Inflammatory macrophage treated with lipopolysaccharide for 1 hour (primary cell): ENCODE measurements around the gene EXOG.

ENCODE experiments used
- DNase-seq, 2 donors: peaks; one replicate each; pipeline ENCODE4 v3.0.0-alpha.2; 2020 to 2022

EXOG gene

GRCh38 chr3:38549082-38549481 lies 52.9 kb downstream of the EXOG start:
- no peak for DNase-seq

DNA sequence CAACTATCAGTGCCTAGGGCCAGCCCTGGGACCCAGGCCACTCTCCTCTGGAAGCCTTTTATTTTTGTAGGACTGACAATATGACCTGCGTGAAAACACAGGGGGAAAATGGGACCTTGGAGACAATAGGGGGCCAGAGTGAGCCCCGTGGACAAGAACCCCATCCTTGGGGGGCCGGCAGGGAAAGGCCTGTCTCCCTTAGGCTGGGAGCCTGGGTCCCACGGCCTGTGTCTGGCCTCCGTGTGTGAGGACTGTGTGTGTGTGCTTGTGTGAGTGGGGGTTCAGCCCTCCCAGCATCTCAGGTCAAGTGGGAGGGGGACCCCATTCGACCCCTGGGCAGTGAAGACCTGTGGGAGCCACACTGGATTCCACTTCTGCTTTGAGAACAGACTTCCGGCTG lies 53.3 kb downstream of the EXOG start:
- no peak for DNase-seq

DNA sequence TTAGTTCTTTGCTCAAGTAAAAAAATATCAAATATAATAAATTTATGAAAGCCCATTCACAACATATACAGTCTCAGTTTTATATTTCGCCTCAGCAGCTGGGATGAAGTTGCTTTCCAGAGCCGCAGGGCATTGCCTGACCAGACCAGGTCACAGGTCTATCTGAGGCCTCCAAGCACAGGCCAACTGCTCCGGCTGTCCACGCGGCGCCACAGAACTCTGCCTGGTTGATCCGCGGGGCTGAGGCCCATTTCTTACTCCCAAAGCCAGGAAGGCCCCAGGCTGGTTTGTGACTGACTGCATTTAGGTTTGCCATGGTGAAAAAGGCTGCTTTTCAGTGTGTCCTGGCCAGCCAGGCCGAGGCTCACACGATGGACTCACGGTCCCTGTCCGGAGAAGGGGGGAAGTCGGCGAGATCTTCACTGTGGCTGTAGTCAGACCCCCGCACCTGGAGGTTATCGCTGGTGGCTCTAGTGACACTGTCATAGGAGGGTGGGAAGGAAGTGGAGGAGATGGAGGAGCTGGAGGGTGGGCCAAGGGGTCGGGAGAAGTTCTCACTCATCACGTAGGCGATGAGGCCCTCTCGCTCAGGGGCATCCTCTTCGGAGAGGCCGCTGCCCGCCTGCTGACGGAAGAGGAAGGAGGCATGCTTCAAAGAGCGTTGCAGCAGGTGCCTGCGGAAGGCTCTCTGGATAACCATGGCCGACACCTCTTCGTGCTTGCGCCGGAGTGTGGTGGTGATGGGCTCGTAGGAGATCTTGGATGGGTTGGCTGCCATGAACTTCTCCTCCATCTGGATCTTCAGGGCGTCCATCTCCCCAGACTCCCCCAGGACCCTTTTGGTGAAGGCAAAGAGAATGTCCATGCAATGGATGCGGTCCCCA lies 54.1 kb downstream of the EXOG start:
- DNase-seq, result no peak

DNA sequence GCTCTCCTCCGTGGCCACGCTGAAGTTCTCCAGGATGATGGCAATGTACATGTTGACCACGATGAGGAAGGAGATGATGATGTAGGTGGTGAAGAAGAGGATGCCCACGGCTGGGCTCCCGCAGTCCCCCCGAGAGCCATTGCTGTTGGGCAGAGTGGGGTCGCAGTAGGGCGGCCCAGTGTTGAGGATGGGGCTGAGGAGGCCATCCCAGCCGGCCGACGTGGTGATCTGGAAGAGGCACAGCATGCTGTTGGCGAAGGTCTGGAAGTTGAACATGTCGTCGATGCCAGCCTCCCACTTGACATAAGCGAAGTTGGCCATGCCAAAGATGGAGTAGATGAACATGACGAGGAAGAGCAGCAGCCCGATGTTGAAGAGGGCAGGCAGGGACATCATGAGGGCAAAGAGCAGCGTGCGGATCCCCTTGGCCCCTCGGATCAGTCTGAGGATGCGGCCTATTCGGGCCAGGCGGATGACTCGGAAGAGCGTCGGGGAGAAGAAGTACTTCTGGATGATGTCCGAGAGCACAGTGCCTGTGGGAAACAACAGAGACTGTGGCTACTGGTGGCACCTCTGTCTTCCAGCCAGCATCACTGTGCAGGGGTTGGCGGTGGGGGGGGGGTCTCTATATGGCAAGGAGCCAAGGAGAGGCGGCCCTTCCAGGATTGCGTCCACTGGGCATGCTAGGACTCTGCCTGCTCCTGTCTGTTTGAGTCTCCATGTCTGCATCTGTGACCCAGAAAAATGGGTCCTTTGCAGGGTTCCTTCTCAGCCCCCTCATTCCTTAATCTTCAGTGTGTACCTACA lies 55.1 kb downstream of the EXOG start:
- DNase-seq, result no peak

DNA sequence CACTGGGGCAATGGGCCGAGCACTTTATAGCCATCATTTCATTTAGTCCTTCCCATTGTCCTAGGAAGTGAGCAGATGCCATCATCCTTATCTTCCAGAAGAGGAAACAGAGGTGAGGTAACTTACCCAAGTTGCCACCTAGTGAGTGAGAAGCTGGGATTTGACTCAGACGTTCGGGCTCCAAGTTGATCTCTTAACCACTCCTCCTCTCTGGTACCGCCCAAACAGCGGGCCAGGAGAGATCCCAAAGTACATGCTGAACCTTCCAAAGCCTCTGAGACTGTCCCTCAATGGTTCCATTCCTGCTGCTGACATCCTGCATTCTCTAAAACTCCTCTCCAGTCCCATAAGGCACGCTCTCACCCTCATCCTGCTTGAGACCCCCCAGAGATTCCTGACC lies 56.2 kb downstream of the EXOG start:
- DNase-seq, result no peak

GRCh38 chr3:38553071-38553470 lies 56.9 kb downstream of the EXOG start:
- DNase-seq, result no peak

- no peak for DNase-seq
Observed at GRCh38 chr3:38554127-38554827, 58.1 kb downstream of the EXOG start.

DNA sequence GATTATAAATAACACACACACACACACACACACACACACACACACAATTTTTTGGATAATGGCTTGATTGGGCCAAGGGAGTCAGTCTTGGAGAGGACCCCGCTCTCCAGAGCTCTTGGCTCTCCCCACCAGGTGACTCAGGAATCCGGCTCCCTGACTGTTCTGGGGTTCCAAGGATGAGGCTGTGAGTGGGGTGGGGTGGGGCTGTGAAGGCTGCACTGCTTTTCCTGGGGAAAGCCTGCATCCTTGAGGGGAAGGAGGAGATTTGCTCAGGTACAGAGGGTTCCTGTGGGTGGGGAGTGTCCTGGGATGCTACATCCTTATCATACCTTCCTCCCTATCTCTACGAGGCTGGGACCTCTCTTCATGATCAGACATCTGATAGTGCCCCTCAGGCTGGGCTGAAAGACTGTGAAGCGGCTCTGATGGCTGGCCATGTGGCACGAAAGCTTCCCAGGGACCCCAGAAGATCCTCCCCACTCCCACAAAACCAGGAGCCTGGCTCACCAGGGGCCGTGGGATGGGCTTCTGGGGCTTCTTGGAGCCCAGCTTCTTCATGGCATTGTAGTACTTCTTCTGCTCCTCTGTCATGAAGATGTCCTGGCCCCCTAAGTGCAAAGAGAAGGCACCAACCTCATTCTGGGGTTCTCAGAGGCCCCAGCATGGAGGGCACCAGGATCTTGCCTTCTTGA lies 59.2 kb downstream of the EXOG start:
- DNase-seq, result no peak

DNA sequence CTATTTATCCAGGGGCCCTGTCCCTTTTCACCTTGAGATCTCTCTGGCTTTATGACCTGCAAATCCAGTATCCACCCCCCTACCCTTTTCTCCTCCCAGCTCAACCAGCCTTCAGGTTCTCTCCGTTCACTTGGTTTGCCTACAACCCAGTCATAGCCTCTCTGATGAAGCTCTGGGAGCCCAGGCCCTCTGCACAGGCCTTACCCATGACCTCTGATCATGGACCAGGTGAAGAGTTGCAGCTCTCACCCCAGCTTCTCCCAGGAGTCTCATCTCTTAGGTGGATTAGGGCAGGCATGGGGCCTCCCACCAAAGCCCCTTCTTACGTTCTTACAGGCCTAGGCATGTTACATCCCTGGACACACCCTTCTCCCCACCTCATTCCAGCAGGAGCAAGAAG lies 59.8 kb downstream of the EXOG start:
- no peak for DNase-seq

- no peak for DNase-seq
Observed at GRCh38 chr3:38556640-38557358, 60.7 kb downstream of the EXOG start.

- DNase-seq, result no peak
Observed at GRCh38 chr3:38558864-38559263, 62.7 kb downstream of the EXOG start.

GRCh38 chr3:38560284-38560683 lies 64.1 kb downstream of the EXOG start:
- DNase-seq, result no peak

GRCh38 chr3:38560996-38561717 lies 65.0 kb downstream of the EXOG start:
- no peak for DNase-seq

DNA sequence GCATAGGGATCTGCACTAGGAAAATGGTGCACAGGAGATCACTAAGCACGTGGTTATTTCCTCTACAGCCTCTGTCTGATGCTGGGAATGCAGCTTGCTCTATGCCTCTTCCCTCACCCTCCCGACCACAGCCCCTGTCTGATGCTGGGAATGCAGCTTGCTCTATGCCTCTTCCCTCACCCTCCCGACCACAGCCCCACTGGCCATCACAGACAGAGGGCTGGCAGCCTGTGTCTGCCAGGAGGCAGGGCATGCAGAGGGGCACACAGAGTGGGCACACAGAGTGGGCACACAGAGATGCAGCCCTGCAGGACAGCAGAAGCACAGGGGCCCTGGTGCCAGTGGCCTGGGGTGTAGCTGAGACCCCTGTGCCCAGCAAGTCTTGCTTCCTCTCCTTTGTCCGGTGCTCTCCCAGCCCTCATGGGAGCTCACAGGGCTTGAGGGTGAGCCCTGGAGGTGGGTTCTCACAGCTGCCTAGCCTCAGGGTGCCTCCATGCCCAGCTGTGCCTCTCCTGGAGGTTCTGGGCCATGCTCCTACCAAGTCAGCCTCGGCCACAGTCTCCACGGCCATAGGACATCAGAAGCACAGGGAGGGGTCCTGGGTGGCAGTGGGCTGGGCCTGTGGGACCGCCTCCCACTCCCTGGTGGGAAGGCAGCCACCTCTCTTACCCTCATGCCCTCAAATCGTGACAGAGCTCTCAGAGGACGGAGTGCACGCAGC lies 65.8 kb downstream of the EXOG start:
- no peak for DNase-seq

DNA sequence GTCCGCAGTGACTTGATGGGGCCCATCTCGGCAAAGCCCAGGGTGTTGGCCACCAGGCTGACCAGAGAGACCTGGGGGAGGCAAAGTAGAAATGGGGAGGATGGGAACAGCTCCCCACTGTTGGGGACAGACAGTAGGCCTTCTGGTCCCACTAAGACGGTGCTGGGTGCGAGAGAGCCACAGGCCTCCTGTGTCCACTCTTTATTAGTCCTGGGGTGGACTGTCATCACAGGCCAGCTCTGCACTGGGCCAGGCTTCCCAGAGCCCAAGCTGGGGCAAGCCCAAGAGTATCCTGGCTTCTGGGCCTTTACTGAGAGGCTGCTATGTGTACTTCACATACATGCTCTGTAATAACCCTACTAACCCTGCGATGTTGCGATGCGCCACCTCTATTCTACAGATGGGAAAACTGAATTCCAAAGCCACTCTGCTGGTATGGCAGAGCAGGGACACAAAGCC lies 66.4 kb downstream of the EXOG start:
- no peak for DNase-seq

GRCh38 chr3:38563070-38563885 lies 67.1 kb downstream of the EXOG start:
- DNase-seq, result no peak

GRCh38 chr3:38563886-38564270 lies 67.7 kb downstream of the EXOG start:
- DNase-seq, result no peak

GRCh38 chr3:38564631-38565338 lies 68.6 kb downstream of the EXOG start:
- no peak for DNase-seq
